HG03280 (cell line): ENCODE measurements around the gene PEX7.
A peak's percentile ranks its signal among the peaks of the same experiment; 100 is the strongest.
"Not testable (repeated sequence)": the region's sequence is repeated elsewhere in the genome, so short reads cannot be mapped to it uniquely, and the experiment has no call there.

Experiments used
- ATAC-seq: cut with Tn5 transposase; IDR thresholded peaks from one replicate; pipeline ENCODE4 v1.9.1; 2021; ENCODE audit warnings: mild to moderate bottlenecking, moderate library complexity; ENCODE audit not compliant: unreplicated experiment

The PEX7 gene

DNA sequence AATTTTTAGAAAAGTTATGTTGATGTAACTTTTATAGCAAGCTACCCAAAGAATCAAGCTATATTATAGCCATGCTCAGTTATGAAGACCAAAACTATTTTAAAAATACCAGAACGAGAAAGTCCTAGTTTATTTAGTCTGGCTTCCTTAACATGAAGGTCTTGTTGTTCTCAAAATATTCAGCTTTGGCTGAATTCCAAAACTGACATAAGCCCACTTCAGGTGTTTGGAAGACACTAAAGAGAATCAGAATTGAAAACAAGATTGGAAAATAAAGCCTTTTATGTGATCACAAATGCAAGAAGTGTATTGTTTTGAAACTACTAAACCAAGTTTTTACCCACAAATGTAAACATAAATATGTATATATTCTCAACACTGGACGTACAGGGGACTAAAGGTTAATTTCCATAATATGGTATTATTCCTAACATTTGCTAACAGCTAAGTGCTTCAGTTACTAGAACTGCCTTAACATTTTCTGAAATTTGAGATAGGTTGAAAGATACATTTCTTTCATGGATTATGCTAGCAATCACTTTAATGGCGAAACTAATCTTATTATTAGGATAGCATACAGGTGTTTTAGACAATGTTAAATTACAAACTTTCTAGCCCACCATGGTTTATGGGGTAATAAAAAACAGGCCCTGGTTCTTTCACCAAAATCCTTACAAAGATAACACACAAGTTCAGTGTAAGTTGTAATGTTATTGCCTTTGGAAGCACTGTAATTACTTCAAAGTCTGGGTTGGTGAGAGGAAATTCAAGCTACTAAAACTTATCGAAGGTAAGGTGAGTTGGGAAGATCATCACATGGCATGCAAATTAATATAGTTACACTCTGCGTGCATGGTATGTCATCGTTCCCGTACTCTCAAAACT lies 31.7 kb upstream of the PEX7 start:
- no peak for ATAC-seq

DNA sequence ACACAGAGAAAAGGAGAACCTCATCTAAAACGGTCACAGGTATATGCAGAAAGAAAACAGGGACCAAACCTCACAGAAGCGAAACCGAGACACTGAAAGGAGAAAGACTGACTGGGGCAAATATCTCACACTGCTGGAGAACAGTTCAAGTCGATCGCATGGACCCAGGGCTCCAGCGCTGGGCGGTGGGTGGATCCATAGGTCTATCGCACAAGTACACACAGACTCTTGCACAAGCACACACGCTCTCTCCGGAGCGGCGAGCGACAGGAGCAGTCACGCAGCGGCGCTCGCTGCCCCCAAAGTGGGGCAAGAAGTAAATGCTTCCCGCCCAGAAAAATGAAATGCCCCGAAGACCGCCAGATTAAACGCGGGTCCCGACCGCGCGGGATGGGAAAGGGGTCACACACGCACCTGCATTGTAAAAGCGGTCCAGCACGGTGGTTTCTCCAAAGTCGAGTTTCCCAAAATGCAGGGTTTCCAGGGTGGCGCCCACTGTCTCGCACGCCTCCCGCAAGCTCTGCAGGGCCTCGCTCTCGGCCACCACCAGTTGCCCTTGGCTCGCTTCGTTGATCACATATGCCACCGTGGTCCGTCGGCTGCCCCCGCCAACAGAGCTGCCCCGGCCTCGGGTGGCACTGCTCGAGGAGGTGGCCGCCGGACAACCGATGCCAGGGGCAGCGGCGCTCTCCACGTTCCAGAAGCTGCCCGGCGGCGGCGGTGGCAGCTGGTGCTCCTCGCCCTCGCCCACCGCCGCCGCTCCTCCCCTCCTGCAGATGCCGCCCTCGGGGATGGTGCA lies 30.9 kb upstream of the PEX7 start:
- peak; percentile 30 for ATAC-seq

DNA sequence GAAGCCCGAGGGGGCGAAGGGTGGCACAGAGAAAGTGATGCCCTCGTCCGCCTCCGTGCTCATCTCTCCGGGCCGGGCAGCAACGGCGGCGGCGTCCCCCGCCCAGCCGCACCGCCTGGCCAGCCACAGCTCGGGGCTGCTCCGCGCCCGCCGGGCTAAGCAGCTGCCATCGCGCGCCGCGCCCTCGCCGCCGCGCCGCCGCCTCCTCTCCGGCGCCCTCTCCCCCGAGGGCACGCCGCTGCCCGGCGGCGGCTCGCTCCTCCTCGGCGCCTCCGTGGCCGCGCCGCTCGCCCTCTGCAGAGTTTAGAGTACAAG lies 30.3 kb upstream of the PEX7 start:
- no peak for ATAC-seq

DNA sequence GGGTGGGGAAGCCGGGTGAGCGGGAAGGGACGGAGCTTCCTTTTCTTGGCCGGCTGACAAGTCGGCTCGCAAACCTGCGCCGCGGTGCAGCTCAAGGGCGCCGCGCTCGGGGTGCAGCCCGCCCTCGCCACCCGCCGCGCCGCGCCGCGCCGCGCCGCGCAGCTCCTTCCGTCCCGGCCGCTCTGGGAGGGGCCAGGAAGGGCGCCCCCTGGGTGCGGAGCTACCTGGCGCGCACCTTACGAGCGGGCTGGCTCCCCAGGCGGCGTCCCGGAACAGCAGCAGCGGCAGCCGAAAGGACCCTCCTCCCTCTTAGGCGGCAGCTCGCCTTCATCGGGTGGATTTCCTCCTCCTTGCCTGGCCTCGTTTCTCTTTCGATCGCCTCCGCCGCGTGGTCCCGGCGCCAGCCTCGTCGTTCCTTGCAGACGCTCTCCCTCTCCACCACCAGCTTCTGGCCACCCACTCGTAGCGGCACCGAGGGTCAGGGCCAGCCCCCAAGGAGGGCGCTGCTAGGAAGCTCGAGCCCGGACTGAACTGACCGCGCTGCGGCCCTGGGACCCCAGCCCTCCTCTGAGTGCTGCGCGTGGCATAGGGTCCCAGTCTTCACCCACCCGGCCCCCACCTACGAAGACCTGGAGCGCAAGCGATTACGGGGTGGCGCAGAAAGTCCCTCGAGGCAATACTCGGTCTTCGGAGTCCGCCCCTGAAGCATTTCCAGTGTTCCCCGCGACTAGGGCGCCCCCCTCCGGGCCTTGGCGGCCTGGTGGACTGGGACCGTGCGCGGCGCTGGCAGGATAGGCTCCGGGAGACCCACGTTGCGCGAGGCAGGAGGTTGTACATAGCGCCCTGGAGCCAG lies 29.8 kb upstream of the PEX7 start, which contains the start of gene MAP3K5:
MAP3K5 (minus strand) TSS at position 68 of the 853 bp plus-strand sequence. CDS start 320 bp downstream, outside the sequence.
- peak; percentile 66 for ATAC-seq

DNA sequence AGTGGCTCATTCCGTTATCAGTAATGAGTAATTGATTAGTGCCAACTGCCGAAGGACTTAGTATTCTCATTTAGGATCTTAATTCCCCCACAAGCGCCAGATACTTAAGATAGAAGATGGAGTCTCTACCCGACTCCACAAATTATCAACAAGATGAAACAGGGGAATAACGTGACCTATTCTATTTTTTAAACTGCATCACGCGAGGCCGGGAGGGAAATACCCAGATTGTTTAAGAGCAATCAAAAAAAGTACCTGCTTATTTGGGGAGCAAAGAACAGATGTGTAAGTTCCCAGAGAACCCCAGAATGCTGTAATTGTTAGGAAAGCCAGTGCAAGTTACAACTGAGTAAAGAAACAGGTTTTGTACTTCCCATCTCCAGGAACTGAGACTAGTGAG lies 29.0 kb upstream of the PEX7 start:
- no peak for ATAC-seq

DNA sequence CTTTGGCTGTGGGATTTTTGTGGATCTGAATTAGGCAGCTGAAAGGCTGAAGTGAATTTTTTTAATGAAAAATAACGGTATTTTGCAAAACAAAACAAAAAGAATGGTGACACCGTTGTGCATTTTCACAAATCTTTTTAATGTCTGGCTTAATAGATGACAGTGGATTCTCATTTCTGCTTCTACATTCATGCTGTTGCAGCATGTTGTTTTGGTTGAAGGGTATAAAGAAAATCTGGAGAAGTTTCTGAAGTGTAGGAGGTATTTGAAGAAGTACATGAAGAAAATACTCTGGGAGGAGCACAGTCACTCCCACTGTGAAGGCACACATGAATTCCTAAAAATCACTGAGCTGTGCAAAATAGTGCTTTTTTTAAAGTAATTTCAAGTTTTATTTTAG lies 27.0 kb upstream of the PEX7 start:
- no peak for ATAC-seq

DNA sequence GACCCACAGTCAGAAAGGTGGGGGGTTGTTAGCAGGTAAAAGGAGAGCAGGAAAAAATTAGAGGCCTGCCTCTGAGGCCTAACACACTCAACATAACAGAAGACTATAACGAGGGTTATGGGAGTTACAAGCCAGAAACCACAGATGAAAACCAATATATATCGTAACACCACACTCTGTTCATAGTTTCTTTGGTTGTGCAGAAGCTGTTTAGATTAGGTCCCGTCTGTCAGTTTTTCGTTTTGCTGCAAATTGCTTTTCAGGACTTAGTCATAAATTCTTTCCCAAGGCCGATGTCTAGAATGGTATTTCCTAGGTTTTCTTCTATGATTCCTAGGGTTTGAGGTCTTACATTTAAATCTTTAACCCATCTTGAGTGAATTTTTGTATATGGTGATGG lies 26.4 kb upstream of the PEX7 start:
- no peak for ATAC-seq

DNA sequence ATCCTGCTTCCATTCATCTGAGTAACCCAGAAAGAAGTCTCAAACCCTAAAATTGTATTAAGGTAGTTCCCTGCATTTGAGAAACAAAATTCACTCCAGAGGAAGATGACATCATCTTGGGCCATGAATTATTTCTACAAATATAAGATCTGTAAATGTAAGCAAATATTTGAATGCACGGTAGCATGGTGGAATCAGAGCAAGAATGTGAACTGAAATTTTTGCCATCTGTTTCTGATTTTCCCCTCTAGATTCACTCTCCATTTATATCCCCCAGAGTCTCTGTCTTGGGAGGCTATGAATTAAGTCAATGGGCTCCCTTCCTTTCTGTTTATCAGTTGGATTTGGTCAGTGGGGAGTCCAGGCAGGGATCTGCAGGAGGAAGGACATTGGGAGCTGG lies 24.3 kb upstream of the PEX7 start:
- no peak for ATAC-seq

DNA sequence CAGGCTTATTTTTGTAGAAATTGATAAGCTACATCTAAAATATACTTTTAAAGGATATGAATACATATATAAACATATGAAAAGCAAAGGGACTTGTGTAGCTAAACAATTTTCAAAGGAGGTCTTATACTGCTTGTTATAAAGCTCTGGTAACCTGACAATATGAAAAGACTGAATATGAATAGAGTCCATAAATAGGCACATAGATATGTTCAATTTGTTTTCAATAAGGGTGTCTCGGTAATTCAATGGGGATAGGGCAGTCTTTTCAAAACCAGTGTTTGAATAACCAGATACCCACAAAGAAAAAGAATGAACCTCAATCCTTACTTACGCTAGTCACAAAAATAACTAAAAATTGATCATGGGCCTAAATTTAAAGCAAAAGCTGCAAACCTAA lies 20.8 kb upstream of the PEX7 start:
- ATAC-seq = no peak

DNA sequence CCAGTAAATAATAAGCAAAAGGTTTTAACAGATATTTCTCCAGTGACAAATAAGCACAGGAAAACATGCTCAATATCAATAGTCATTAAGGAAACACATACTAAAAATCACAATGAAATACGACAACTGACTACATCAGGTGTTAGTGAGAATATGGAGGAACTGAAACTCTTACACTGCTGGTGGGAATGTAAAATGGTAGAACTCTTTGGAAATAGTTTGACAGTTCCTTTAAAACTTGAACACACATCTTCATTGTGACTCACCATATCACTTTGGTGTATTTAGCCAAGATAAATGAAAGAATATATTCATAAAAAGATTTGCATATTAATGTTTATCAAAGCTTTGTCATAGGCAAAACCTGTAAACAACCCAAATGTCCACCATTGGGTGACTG lies 18.8 kb upstream of the PEX7 start:
- ATAC-seq = no peak

DNA sequence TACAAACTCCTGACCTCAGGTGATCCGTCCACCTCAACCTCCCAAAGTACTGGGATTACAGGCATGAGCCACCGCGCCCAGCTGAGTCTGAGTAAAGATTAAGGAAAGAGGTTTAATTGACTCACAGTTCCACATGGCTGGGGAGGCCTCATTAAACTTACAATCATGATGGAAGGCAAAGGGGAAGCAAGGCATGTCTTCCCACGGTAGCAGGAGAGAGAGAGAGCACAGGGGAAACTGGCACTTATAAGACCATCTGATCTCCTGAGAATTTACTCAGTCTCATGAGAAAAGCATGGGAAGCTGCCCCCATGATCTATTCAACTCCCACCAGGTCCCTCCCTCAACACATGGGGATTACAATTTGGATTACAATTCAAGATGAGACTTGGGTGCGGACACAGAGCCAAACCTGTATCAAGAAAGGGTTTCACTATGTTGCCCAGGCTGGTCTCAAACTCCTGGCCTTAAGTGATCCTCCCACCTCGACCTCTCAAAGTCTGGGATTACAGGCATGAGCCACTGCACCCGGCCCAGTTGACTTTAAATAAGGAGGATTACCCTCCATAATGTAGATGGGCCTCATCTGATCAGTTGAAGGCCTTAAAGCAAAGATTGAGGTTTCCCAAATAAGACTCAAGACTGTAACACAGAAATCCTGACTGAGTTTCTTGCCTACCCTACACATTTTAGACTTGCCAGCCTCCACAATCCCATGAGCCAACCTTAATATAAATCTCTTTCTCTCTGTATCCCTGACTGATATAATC lies 13.1 kb upstream of the PEX7 start:
- no peak for ATAC-seq

DNA sequence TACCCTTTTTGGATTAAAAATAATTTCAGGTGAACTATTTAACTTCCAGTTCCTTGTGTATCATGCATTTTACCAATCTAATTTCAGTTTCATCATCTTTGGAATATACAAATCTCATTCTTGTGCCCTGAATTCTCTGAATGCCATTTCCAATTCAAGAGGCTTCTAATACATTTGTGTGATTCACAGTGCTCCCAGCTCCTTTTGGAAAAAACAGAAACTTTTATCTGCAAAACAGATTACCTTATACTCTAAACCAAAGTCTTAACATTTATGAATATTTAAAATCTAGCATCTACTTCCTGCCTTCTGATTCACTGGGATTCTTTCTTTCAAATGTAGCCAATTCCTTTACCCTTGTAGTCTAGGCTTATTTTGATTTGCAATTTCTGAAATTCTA lies 11.1 kb upstream of the PEX7 start:
- ATAC-seq = no peak

DNA sequence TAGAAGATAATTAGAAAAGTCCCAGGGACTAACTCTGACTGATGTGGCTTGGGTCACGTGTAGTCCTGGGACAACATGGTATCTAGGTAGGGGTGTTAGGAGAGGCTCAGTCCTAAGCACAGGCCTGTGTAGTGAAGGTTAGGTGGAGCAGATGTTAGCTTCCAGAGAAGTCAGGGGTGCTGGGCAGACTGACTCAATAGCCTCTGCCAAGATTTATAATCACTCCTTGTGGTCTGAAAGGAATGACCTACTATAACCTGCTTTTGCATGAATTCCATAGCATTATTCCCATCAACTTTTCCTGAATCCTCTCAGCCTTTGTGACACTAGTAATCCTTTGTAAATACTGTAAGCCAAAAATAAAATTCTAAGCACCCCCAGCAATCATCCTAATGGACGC lies 10.2 kb upstream of the PEX7 start:
- ATAC-seq = no peak

DNA sequence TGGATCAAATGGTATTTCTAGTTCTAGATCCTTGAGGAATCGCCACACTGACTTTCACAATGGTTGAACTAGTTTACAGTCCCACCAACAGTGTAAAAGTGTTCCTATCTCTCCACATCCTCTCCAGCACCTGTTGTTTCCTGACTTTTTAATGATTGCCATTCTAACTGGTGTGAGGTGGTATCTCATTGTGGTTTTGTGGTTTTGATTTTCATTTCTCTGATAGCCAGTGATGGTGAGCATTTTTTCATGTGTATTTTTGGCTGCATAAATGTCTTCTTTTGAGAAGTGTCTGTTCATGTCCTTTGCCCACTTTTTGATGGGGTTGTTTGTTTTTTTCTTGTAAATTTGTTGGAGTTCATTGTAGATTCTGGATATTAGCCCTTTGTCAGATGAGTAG lies 6.8 kb upstream of the PEX7 start:
- not testable (repeated sequence) for ATAC-seq

DNA sequence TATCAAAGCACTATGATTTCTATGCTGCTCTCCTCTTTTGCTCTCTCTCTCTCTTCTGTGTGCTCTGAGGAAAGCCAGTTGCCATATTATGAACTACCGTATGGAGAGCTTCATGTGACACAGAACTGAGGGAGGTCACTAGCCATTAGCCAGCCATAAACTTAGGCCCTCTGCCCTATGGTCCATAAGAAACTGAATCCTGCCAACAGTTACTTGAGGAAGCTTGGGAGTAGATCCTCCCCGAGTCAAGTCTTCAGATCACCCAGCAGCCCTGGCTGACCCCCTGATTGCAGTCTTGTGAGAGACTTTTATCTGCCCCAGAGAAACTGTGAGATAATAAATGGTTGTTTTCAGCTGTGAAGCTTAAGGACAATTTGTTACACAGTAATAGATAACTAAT lies 5.7 kb upstream of the PEX7 start:
- no peak for ATAC-seq

DNA sequence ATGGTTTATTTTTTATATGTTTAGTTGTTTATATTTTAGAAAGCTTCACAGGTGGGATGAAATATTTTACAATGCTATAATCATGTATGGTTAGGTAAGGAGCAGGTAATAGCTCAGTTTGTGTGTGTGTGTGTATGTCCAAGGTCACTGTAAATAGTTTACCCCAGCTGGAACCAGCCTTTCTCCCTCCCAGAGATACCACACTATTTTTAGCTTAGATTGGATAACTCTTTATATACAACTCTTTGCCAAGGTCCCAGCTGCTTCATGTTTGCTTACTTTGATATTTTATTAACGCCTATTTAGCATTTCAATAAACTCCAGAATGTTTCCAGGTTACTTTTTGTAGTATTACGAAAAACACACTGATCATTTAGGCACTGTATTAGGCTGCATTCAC lies 1.8 kb upstream of the PEX7 start:
- no peak for ATAC-seq

DNA sequence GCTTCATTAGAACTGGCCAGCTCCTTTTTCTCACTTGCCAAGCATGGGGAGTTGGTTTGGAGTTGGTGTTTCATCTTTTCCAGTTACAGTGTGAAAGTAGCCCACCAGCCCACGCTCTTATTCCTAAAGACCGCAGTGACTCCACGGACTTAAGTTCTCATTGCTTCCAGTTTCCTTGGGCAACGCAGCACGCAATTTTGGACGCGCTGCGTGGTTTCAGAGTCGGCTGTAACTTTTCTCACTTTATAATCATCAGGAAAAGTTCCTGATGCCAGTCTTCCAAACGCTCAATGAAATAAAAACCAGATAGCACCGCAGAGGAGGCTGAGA lies 381 bp upstream of the PEX7 start:
- ATAC-seq = peak; percentile 4

DNA sequence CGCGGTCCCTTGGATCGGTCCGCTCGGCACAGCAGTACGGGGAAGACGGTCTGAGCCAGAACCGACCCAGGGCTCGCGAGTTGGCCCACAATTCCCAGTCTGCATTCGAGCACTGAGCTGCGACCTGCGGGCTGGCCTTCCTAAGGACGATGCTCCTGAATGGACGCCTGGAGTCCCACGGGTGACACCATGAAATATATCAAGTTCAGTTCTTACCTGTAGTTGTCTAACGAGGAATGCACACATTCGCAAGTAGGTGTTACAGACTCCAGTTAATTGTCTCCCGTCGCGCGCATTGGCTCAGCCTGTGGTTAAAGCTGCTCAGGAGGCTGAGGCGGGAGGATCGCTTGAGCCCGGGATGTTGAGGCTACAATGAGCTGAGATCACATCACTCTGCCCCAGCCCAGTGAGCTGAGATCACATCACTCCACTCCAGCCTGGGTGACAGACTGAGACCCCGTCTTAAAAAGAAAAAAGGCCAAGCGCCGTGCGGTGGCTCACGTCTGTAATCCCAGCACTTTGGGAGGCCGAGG lies 802 bp downstream of the PEX7 start:
- no peak for ATAC-seq

DNA sequence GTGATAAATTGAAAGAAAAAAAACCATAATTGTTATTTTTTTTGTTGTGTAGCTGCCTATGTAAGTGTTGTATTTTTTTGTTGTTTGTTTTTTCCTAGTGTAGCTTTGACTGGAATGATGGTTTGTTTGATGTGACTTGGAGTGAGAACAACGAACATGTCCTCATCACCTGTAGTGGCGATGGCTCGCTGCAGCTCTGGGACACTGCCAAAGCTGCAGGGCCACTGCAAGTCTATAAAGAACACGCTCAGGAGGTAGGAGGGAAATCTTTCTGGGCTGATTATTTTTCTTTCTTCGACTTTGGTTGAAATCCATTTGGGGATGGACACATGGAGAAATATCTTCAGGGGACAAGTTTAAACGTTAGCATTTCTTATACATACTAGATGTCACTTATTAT lies 3.8 kb downstream of the PEX7 start:
- no peak for ATAC-seq

DNA sequence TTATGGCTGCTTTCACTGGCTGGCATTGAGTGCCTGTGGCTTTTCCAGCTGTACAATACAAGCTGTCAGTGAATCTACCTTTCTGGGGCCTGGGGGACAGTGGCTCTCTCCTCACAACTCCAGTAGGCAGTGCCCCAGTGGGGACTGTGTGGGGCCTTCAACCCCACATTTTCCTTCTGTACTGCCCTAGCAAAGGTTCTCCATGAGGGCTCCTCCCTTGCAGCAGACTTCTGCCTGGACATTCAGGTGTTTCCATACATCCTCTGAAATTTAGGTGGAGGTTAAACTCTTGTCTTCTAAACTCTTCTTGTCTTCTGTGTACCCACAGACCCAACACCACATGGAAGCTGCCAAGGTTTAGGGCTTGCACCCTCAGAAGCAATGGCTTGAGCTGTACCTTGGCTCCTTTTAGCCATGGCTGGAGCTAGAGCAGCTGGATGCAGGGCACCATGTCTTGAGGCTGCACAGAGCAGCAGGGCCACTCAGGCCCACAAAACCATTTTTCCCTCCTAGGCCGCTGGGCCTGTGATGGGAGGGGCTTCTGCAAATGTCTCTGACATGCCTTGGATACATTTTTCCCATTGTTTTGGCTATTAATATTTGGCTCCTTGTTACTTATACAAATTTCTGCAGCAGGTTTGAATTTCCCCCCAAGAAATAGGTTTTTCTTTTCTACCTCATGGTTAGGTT lies 9.6 kb downstream of the PEX7 start:
- no peak for ATAC-seq
